Measurements from ENCODE around the gene PNN. TPM values are rescaled to one million over a fixed set of nuclear protein-coding genes. Genes with fewer than 3 reads are reported as not detected.
A peak's percentile ranks its signal among the peaks of the same experiment; 100 is the strongest.
"Not testable (repeated sequence)": the region's sequence is repeated elsewhere in the genome, so short reads cannot be mapped to it uniquely, and the experiment has no call there.

Gene PNN
- total RNA-seq, 1 experiment from 2014 or later: 156 TPM

- no peak overlapping the region for H3K4me3 Mint-ChIP-seq
- H3K9me3 Mint-ChIP-seq: no peaks in the 10 kb centered on the region
- TF ChIP-seq ZNF138 (CRISPR knock-in tag; conservative IDR thresholded peaks at IDR 0.05) (no peak), NFATC4 (CRISPR knock-in tag; IDR thresholded peaks at IDR 0.05) (peak; percentile 42; the same call in 1 of the 2 replicates), NR1H2 (CRISPR knock-in tag; IDR thresholded peaks at IDR 0.05) (no peak), ZNF671 (CRISPR knock-in tag; IDR thresholded peaks at IDR 0.05) (no peak), IRF2 (CRISPR knock-in tag; IDR thresholded peaks at IDR 0.05; ENCODE audit: borderline replicate concordance, low read depth) (no peak), EMX1 (CRISPR knock-in tag; IDR thresholded peaks at IDR 0.05) (0 out of 2 replicates have a peak, but pooled peaks have one; percentile 74), ZNF416 (CRISPR knock-in tag; IDR thresholded peaks at IDR 0.05) (0 out of 2 replicates have a peak, but pooled peaks have one; percentile 2), ZNF512 (CRISPR knock-in tag; IDR thresholded peaks at IDR 0.05; ENCODE audit: borderline replicate concordance) (no peak), SOX15 (CRISPR knock-in tag; IDR thresholded peaks at IDR 0.05) (no peak), ERG (CRISPR knock-in tag; IDR thresholded peaks at IDR 0.05) (peak; percentile 8; the same call in 1 of the 2 replicates)
- TF ChIP-seq, protein P1, sequence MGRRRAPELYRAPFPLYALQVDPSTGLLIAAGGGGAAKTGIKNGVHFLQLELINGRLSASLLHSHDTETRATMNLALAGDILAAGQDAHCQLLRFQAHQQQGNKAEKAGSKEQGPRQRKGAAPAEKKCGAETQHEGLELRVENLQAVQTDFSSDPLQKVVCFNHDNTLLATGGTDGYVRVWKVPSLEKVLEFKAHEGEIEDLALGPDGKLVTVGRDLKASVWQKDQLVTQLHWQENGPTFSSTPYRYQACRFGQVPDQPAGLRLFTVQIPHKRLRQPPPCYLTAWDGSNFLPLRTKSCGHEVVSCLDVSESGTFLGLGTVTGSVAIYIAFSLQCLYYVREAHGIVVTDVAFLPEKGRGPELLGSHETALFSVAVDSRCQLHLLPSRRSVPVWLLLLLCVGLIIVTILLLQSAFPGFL (CRISPR knock-in tag; IDR thresholded peaks at IDR 0.05; ENCODE audit: borderline replicate concordance): no peak
- TF ChIP-seq, protein P2, sequence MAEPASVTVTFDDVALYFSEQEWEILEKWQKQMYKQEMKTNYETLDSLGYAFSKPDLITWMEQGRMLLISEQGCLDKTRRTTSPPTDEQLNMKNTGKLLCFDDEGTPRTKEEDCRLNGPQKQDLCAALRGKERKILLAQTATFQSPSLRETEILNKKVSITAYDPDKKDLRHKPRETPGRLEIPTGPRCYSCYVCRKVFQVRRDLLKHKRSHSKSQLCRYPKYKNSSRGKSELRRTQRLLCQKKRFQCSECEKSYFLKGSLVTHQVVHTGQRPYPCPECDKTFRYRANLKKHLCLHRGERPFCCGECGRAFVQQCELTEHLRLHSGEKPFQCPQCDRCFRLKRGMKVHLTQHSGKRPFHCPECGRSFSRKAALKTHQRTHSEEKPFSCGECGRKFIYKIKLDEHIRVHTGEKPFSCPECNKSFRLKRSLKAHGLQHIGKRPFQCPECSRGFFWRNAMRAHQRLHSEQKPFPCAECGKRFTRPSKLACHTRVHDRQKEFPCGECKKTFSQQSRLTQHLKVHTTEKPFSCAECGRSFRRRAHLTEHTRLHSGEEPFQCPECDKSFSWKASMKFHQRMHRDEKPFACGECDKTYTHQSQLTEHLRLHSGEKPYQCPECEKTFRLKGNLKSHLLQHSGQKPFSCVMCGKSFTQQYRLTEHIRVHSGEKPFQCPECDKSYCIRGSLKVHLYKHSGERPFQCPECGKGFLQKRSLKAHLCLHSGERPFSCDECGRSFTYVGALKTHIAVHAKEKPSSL (CRISPR knock-in tag; conservative IDR thresholded peaks at IDR 0.05): peak; percentile 48; the same call in 1 of the 2 replicates
- peaks cover 27% of the 10 kb centered on the region for H3K36me3 Mint-ChIP-seq
- peaks cover 24% of the 10 kb centered on the region for H3K4me1 Mint-ChIP-seq
- ATAC-seq (no peak), DNase-seq (ENCODE audit: low spot score) (no peak)
- no peaks in the 10 kb centered on the region for H3K27me3 Mint-ChIP-seq (ENCODE audit: low read depth)
- peak overlapping the region; percentile 20 for H3K27ac Mint-ChIP-seq
- ChIA-PET POLR2A (interaction anchor here (0.7 to 1.2 kb wide), 2 partner anchors 13 to 16 kb away, joined by 4 to 7 read pairs; partner anchors contain the start of gene TRAPPC6B), CTCF (no interaction called here)
Observed at GRCh38 chr14:39182770-39183684, 8.0 kb downstream of the PNN start.

DNA sequence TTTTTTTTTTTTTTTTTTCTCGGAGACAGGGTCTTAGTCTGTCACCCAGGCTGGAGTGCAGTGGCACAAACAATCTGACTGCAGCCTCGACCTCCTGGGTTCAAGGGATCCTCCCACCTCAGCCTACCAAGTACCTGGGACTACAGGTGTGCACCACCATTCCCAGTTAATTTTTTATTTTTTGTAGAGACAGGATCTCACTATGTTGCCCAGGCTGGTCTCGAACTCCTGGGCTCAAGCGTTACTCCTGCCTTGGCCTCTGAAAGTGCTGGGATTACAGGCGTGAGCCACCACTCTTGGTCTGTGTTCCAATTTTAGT lies 8.6 kb downstream of the PNN start:
- H3K27ac Mint-ChIP-seq; DNase-seq (ENCODE audit: low spot score); CTCF ChIA-PET; H3K27me3 Mint-ChIP-seq (ENCODE audit: low read depth); H3K9me3 Mint-ChIP-seq; ATAC-seq; H3K4me3 Mint-ChIP-seq: not testable (repeated sequence)
- peak; percentile 73; the same call in 1 of the 2 replicates for TF ChIP-seq ZNF121 (CRISPR knock-in tag; IDR thresholded peaks at IDR 0.05)
- POLR2A ChIA-PET: interaction anchor here (0.7 to 2.8 kb wide), 3 partner anchors 9 to 17 kb away, joined by 4 to 11 read pairs (median 7); partner anchors contain the start of genes PNN and TRAPPC6B
- Mint-ChIP-seq H3K4me1 (peaks cover 29% of the 10 kb centered on the region), H3K36me3 (peaks cover 27% of the 10 kb centered on the region)

GRCh38 chr14:39184628-39185255 lies 9.7 kb downstream of the PNN start:
- H3K4me1 Mint-ChIP-seq: peaks cover 23% of the 10 kb centered on the region
- no peak overlapping the region for H3K4me3 Mint-ChIP-seq
- ChIA-PET CTCF (interaction anchor here (1.1 kb wide), 1 partner anchor 77 kb away, joined by 3 read pairs; no protein-coding TSS in a partner anchor), POLR2A (interaction anchor here (0.7 to 2.8 kb wide), 4 partner anchors 10 to 247 kb away, joined by 3 to 11 read pairs (median 6); partner anchors contain the start of genes FBXO33, PNN and TRAPPC6B)
- peaks cover 27% of the 10 kb centered on the region for H3K36me3 Mint-ChIP-seq
- DNase-seq (ENCODE audit: low spot score): no peak
- no peaks in the 10 kb centered on the region for H3K9me3 Mint-ChIP-seq
- H3K27me3 Mint-ChIP-seq (ENCODE audit: low read depth): no peaks in the 10 kb centered on the region
- ATAC-seq: no peak
- H3K27ac Mint-ChIP-seq: peak overlapping the region; percentile 64; the same call in 1 of the 2 replicates
- no peak for TF ChIP-seq ZNF416 (CRISPR knock-in tag; IDR thresholded peaks at IDR 0.05)
- TF ChIP-seq, protein P3, sequence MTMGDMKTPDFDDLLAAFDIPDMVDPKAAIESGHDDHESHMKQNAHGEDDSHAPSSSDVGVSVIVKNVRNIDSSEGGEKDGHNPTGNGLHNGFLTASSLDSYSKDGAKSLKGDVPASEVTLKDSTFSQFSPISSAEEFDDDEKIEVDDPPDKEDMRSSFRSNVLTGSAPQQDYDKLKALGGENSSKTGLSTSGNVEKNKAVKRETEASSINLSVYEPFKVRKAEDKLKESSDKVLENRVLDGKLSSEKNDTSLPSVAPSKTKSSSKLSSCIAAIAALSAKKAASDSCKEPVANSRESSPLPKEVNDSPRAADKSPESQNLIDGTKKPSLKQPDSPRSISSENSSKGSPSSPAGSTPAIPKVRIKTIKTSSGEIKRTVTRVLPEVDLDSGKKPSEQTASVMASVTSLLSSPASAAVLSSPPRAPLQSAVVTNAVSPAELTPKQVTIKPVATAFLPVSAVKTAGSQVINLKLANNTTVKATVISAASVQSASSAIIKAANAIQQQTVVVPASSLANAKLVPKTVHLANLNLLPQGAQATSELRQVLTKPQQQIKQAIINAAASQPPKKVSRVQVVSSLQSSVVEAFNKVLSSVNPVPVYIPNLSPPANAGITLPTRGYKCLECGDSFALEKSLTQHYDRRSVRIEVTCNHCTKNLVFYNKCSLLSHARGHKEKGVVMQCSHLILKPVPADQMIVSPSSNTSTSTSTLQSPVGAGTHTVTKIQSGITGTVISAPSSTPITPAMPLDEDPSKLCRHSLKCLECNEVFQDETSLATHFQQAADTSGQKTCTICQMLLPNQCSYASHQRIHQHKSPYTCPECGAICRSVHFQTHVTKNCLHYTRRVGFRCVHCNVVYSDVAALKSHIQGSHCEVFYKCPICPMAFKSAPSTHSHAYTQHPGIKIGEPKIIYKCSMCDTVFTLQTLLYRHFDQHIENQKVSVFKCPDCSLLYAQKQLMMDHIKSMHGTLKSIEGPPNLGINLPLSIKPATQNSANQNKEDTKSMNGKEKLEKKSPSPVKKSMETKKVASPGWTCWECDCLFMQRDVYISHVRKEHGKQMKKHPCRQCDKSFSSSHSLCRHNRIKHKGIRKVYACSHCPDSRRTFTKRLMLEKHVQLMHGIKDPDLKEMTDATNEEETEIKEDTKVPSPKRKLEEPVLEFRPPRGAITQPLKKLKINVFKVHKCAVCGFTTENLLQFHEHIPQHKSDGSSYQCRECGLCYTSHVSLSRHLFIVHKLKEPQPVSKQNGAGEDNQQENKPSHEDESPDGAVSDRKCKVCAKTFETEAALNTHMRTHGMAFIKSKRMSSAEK (CRISPR knock-in tag; IDR thresholded peaks at IDR 0.05; ENCODE audit: borderline replicate concordance): peak; percentile 54; the same call in 1 of the 2 replicates
- TF ChIP-seq PRRX2 (CRISPR knock-in tag; IDR thresholded peaks at IDR 0.05): 0 out of 2 replicates have a peak, but pooled peaks have one; percentile 91
- no peak for TF ChIP-seq TP53 (CRISPR knock-in tag; IDR thresholded peaks at IDR 0.05)
- 0 out of 2 replicates have a peak, but pooled peaks have one; percentile 31 for TF ChIP-seq ZNF671 (CRISPR knock-in tag; IDR thresholded peaks at IDR 0.05)
- TF ChIP-seq, protein P4, sequence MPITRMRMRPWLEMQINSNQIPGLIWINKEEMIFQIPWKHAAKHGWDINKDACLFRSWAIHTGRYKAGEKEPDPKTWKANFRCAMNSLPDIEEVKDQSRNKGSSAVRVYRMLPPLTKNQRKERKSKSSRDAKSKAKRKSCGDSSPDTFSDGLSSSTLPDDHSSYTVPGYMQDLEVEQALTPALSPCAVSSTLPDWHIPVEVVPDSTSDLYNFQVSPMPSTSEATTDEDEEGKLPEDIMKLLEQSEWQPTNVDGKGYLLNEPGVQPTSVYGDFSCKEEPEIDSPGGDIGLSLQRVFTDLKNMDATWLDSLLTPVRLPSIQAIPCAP (CRISPR knock-in tag; IDR thresholded peaks at IDR 0.05): no peak
- TF ChIP-seq EMX1 (CRISPR knock-in tag; IDR thresholded peaks at IDR 0.05): 0 out of 2 replicates have a peak, but pooled peaks have one; percentile 24

Data from WTC11 (cell line).